Measurements from ENCODE around the gene ANKRD44. TPM values are rescaled to one million over a fixed set of nuclear protein-coding genes. Genes with fewer than 3 reads are reported as not detected.

ANKRD44 gene
- total RNA-seq, 4 donors from 2014 or later: 1.8 to 6.3 (median 3.0) TPM

DNA sequence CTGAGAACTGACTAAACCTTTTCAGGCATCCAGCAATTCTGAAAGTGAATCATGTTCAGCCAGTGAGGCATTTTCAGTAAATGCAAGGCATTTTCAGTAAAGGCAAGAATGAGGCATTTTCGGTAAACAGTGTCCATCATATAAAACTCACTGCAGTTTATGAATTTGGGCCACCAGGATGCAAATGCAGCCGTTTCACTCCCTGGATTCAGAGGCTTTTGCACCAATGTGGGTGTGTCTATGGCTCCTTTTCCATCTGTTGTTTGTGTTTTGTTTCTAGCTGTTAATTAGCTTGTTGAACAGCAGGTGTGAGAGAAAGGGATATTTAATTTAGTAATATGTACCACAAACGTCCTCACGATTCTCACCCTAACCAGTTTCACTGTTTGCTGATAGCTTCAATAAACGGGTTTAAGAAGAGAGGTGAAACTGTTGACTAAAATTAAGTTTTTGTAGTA lies 267.8 kb downstream of the ANKRD44 start:
- Histone ChIP-seq H3K27ac (no peak overlapping the region), H3K36me3 (no peaks in the 10 kb centered on the region), H3K4me1 (no peaks in the 10 kb centered on the region), H3K9me3 (no peaks in the 10 kb centered on the region), H3K27me3 (no peaks in the 10 kb centered on the region), H3K4me3 (no peak overlapping the region)
- intact Hi-C loops (cut with DNase I; ENCODE audit: low total_unique reads): no loop called here
- in situ Hi-C loops (cut with MboI; ENCODE audit: low sequenced_read_pairs in 4 of 4): no loop called here
- TF ChIP-seq POLR2A (IDR thresholded peaks at IDR 0.05): no peak
- TF ChIP-seq, protein P1, sequence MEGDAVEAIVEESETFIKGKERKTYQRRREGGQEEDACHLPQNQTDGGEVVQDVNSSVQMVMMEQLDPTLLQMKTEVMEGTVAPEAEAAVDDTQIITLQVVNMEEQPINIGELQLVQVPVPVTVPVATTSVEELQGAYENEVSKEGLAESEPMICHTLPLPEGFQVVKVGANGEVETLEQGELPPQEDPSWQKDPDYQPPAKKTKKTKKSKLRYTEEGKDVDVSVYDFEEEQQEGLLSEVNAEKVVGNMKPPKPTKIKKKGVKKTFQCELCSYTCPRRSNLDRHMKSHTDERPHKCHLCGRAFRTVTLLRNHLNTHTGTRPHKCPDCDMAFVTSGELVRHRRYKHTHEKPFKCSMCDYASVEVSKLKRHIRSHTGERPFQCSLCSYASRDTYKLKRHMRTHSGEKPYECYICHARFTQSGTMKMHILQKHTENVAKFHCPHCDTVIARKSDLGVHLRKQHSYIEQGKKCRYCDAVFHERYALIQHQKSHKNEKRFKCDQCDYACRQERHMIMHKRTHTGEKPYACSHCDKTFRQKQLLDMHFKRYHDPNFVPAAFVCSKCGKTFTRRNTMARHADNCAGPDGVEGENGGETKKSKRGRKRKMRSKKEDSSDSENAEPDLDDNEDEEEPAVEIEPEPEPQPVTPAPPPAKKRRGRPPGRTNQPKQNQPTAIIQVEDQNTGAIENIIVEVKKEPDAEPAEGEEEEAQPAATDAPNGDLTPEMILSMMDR (IDR thresholded peaks at IDR 0.05 in 4 of 5, conservative IDR thresholded peaks at IDR 0.05 in 1 of 5): no peak
- ATAC-seq: no peak
- no peak for DNase-seq

GRCh38 chr2:197037863-197038398 lies 272.6 kb downstream of the ANKRD44 start:
- no peaks in the 10 kb centered on the region for H3K27me3 ChIP-seq
- no peaks in the 10 kb centered on the region for H3K4me1 ChIP-seq
- TF ChIP-seq POLR2A (IDR thresholded peaks at IDR 0.05): no peak
- TF ChIP-seq, protein P1 (IDR thresholded peaks at IDR 0.05 in 4 of 5, conservative IDR thresholded peaks at IDR 0.05 in 1 of 5): no peak
- H3K36me3 ChIP-seq: no peaks in the 10 kb centered on the region
- no peak overlapping the region for H3K4me3 ChIP-seq
- H3K27ac ChIP-seq: no peak overlapping the region
- H3K9me3 ChIP-seq: no peaks in the 10 kb centered on the region
- DNase-seq: no peak
- in situ Hi-C loops (cut with MboI; ENCODE audit: low sequenced_read_pairs in 4 of 4): no loop called here
- intact Hi-C loops (cut with DNase I; ENCODE audit: low total_unique reads): no loop called here
- no peak for ATAC-seq

DNA sequence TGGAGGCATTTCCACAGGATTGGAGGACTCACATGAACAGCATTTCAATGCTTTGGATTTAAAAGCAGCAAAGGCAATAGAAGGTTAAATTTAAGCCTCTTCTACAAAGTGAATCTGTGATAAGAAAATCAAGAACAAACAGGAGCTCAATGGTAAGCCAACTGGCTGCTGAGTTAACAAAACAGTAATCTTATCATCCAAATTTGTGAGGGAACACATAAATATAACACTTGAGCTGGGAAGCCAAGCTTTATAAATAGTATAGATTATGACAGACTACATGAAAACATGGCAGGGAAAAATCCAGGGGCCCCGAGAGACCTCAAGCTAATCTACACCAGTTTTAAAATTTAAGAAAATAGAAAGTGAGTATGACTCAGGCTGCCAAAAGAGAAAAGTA lies 275.6 kb downstream of the ANKRD44 start:
- H3K27ac ChIP-seq: no peak overlapping the region
- ATAC-seq: no peak
- no peak for DNase-seq
- H3K27me3 ChIP-seq: no peaks in the 10 kb centered on the region
- no peaks in the 10 kb centered on the region for H3K9me3 ChIP-seq
- peaks cover 0 to 7% of the 10 kb centered on the region in 2 donors for H3K4me1 ChIP-seq
- intact Hi-C loops (cut with DNase I; ENCODE audit: low total_unique reads): no loop called here
- TF ChIP-seq, protein P1 (IDR thresholded peaks at IDR 0.05 in 4 of 5, conservative IDR thresholded peaks at IDR 0.05 in 1 of 5): no peak
- no peak for TF ChIP-seq POLR2A (IDR thresholded peaks at IDR 0.05)
- no peaks in the 10 kb centered on the region for H3K36me3 ChIP-seq
- H3K4me3 ChIP-seq: no peak overlapping the region
- in situ Hi-C loops (cut with MboI; ENCODE audit: low sequenced_read_pairs in 4 of 4): no loop called here

GRCh38 chr2:197034292-197034691 lies 276.3 kb downstream of the ANKRD44 start:
- intact Hi-C loops (cut with DNase I; ENCODE audit: low total_unique reads): no loop called here
- in situ Hi-C loops (cut with MboI; ENCODE audit: low sequenced_read_pairs in 4 of 4): no loop called here
- ATAC-seq (no peak), DNase-seq (no peak)
- peaks cover 0 to 7% of the 10 kb centered on the region in 2 donors for H3K4me1 ChIP-seq
- no peak overlapping the region for H3K27ac ChIP-seq
- TF ChIP-seq, protein P1 (IDR thresholded peaks at IDR 0.05 in 4 of 5, conservative IDR thresholded peaks at IDR 0.05 in 1 of 5): no peak
- no peak for TF ChIP-seq POLR2A (IDR thresholded peaks at IDR 0.05)
- H3K36me3 ChIP-seq: no peaks in the 10 kb centered on the region
- no peak overlapping the region for H3K4me3 ChIP-seq
- no peaks in the 10 kb centered on the region for H3K9me3 ChIP-seq
- H3K27me3 ChIP-seq: no peaks in the 10 kb centered on the region

GRCh38 chr2:197033222-197033621 lies 277.4 kb downstream of the ANKRD44 start:
- TF ChIP-seq POLR2A (IDR thresholded peaks at IDR 0.05): no peak
- TF ChIP-seq, protein P1 (IDR thresholded peaks at IDR 0.05 in 4 of 5, conservative IDR thresholded peaks at IDR 0.05 in 1 of 5): no peak
- Histone ChIP-seq H3K9me3 (no peaks in the 10 kb centered on the region), H3K4me1 (peaks cover 0 to 7% of the 10 kb centered on the region in 2 donors), H3K36me3 (no peaks in the 10 kb centered on the region), H3K27ac (no peak overlapping the region), H3K4me3 (no peak overlapping the region), H3K27me3 (no peaks in the 10 kb centered on the region)
- in situ Hi-C loops (cut with MboI; ENCODE audit: low sequenced_read_pairs in 4 of 4): no loop called here
- DNase-seq: no peak
- intact Hi-C loops (cut with DNase I; ENCODE audit: low total_unique reads): no loop called here
- ATAC-seq: no peak

All from gastrocnemius medialis (tissue), 4 donors.